Stimulated activated CD4-positive, alpha-beta T cell treated with anti-CD3 and anti-CD28 coated beads, Interleukin-1b, Interleukin-23, amount 100 ng/mL, for 4 hours (primary cell): ENCODE data around the gene NRXN3.
"Not testable (repeated sequence)": the region's sequence is repeated elsewhere in the genome, so short reads cannot be mapped to it uniquely, and the experiment has no call there.

Experiments used
- DNase-seq, 2 donors: peaks; one replicate each; pipeline ENCODE4 v3.0.0-alpha.2; 2020; ENCODE audit warnings: low read depth in 2 of 2

Gene NRXN3

DNA sequence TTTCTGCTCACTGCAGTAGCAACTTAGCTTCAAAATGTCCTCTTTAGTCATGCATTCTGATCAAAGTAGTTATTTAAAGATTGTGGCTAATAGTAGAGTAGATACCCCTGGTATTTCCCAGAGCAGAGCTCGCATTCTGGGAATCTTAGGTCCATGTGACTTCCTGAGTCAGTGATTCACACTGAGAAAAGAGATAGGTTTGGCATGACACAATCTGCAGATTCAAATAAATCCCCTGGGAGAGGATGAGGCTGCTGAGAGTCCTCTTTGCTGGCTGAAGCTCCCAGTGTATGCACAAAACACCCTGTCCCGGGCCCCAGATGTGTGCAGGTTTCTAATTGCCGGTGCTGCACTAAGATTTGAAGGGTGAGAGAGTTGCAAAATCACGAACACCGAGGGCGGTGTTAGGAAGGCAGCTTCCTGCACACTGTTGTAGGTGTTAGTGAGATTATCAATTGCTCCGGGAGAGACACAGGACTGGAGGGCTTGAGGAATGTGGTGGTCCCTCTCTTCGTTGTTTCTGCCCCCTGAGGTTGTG, 233.2 kb downstream of the NRXN3 start:
- DNase-seq: no peak

DNA sequence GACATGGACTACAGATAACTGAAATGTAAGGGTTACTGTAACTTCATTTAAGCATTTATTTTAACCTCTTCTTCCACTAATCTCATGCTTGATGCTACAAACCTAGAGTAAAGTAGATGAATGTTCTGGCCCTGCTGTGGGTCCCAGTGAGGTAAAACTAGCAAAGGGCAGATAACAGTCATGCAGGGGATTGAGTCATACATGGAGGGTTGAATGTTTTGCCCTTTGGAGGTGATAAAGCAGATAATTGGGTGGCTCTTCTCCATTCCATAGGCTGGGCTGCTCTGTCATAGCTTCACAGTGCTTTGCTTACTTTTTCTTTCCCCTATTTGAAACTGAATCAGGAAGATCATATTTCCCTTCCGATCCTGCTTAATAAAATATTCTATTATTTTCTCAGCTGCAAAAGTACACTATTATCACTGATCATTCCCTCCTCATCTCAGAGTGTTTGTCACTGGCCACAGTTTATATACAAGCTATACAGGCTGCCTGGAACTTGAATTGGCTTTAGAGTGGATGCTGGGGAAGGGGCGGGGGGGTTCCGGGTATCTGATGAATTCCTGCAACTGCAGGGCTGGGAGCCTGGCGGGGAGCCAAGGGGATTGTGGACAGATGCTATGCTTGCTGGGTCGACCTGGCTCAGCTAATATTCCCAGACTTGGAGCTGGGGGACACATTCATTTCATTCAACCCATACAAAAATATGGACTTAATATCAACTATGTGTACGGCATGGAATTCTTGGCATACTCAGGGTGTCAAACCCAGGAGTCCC, 235.1 kb downstream of the NRXN3 start:
- no peak for DNase-seq

DNA sequence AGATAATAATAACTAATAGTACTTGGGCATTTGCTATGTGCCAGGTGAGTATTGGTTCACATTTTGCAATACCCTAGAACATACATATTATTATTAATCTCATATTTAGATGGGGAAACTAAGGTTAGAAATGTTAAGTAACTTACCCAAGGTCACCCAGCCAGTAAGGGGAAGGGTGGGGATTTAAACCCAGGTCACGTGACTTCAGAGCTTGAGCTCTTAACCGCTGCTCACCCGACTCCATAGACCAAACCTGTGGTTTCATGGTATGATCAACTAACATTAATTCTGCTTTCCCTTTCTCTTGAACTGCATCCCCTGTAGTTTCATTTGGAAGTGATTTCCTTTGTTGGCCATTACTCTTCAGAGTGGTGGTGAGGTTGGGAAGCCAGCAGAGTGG, 242.3 kb downstream of the NRXN3 start:
- no peak for DNase-seq

DNA sequence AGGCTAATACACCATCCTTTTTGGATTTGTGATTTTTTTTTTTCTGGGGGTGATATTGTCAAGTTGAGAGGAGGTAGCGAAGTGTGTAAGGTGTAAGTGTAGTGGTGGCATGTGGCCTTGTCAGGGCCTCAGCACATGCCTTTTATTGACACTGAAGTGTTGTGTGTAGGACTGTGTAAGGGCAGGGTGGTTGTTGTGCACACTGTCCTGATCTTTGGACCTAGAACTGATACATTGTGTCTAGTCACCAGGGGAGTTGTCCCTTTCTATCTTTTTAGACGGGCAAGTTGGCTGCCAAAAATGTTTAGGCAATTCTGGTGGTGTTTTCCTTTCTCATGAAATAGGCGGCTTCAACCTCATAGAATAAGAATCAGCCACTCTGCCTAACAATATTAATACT, 244.0 kb downstream of the NRXN3 start:
- no peak for DNase-seq

DNA sequence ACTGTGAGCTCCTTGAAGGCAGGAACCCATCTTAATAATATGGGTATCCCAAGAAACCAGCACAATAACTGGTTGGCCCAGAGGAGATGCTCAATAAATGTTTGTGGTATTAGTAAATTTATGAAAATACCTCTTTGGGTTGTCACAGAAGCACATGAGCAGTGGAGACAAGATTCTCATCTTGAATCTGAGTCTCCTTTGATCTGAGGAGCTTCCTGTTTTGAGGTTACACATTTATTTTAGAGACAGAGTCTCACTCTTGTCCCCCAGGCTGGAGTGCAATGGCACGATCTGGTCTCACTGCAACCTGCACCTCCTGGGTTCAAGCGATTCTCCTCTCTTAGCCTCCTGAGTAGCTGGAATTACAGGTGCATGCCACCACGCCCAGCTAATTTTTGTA, 247.4 kb downstream of the NRXN3 start:
- no peak for DNase-seq

DNA sequence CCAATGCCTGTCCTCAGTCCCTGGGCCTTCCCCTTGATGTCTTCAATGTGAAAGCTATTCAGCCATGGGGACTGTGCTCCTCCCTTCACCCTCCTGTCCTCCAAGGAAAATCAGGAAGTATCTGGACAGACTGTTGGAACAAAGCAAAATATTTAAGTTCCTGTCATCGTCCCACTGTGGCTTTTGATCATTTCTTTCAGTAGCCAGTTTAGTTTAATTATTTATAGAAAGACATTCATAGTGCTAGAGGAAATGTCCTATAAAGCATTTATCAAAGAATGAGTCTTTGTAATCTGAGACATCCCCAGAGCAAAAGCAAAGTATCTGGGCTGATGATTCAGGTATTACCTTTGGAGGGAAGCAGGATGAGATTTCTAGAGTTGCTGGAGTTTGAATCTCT, 254.1 kb downstream of the NRXN3 start:
- DNase-seq: no peak

DNA sequence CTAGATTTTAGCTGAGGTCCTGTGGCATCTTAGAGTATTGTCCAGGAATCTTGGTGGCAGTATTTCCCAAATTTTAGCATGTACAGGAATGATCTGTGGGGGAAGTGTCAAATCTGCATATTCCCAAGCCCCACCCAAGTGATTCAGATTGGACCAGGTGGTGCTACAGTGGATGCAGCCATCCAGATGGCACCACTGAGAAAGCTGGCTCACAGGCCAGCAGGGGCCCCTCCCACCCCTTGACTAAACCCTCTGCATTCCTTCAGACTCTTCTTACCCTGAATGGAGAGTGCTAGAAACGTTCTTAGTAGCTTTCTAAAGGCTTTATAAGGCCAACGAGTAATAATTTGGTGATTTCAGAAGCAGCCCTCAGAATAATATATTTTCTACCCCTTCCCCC, 255.2 kb downstream of the NRXN3 start:
- DNase-seq: no peak

DNA sequence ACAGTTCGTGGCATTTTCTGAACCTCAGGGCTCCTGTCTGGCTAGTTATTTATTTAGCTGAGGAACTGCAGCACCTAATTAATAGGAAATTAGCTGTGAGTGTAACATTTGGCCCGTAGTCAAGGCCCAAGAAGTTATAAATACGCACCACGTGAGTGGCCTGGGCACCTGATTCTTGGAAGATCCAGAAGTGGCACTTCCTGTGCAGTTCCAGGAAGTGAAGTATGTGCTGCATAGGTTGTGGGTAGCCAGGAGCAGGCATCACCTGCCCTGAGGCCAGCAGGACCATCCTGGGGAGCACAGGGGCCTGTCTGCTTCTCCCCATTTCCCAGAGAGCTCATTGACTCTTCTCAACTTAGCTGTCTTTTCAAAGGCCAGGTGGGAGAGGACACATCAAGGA, 255.6 kb downstream of the NRXN3 start:
- DNase-seq: no peak

DNA sequence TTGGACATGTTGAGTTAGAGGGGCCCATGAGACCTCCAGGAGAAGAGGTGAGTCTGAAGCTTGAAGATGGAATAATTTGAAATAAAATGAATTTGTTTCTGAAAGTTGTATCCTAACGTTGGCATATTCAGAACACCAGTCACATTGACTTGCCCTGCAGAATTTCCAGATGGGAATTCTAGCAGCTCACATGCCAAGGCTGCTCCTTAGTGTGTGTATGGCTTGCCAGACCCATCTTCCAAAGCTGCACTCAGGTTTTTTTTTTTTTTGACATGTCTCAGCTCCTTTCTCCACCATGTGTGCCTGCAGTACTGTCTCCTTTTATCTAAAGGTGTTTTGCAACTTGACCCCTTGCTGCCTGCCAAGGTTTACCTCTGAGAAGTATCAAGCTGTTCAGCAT, 261.9 kb downstream of the NRXN3 start:
- no peak for DNase-seq

DNA sequence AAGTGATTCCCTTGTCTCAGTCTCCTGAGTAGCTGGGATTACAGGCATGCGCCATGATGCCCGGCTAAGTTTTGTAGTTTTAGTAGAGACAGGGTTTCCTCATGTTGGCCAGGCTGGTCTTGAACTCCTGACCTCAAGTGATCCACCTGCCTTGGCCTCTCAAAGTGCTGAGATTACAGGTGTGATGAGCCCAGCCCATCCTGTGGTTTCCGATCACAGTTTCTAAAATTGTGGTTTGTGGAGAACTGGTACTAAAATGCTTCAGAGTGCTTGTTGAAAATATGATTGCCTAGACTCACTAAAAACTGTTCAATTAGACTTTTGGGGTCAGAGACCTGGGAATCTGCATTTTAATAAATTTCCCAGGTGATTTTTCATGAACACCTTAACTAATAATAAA, 267.3 kb downstream of the NRXN3 start:
- DNase-seq: not testable (repeated sequence)

DNA sequence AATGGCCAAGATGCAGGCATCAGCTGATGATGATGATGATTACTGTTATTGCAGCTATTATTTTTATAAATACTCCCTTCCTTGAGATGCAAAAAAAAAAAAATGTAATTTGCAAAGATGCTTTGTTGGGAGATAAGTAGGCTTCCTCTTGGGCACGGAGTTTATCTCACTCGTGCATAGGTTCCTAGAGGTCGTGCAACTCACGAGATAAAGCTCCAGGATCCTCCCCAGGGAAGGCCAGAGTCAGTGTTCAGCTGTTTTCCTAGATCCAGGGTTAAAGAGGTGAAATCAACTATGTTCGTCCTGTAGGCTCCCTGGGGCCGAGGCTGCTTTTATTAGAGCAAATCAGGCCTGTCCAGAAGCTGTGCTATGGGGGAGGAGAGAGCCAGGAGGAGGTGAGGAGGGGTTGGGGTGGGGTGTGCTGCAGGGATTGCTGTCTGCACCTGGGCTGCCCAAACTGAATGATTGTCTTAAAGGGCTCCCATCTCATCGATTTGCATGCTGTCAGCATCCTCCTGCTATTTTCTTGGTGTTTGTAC, 270.3 kb downstream of the NRXN3 start:
- no peak for DNase-seq

DNA sequence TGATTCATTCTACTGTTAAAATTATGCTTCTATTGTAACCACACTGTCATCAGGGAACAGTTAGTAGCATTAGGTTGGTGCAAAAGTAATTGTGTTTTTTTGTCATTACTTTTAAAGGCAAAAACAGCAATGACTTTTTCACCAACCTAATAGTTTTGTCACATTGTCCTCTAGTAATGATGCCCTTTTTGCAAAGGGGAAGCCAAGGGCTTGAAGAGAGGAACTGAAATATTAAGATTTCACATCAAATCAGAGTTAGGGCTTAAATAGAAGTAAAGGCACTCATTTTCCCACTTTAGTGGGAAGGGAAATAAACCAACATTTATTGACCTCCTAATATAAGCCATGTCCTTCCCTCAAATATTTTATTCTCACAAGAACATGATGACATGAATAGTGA, 273.7 kb downstream of the NRXN3 start:
- no peak for DNase-seq

DNA sequence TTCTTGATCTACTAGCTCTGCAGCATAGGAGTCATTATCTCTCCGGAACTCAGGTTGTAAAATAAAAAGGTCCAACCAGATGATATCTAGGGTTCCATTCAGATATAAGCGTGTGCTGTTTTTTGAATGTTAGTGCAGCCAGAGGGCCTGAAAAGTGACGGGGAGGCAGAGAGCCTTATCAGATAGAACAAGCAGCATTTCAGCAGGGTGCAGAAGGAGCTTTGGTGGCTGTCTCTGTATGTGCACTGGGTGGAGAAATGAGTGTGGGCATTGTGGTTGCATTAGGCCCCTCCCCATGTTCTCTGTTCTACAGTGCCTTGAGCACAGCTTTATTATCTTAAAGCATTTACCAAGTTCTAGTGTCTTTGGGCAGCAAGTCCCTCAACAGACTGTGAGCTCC, 275.1 kb downstream of the NRXN3 start:
- no peak for DNase-seq

DNA sequence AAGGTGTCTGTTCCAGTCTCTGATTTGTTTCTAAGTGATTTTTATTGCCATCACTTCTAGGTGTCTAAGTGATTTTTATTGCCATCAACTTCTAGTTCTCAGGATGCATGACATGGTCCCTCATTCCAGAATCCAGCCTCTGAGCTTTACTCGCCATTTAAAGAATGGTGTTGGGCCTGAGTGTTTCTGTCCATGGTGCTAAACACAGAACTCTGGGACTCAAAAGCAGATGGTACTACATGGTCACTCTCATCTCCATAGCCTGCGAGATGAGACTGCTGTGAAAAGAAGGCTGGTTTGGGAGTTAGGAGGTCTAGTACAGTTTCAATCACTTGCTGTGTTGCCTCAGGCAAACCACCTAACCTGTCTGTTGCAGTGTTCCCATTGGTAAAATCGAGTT, 276.6 kb downstream of the NRXN3 start:
- no peak for DNase-seq

DNA sequence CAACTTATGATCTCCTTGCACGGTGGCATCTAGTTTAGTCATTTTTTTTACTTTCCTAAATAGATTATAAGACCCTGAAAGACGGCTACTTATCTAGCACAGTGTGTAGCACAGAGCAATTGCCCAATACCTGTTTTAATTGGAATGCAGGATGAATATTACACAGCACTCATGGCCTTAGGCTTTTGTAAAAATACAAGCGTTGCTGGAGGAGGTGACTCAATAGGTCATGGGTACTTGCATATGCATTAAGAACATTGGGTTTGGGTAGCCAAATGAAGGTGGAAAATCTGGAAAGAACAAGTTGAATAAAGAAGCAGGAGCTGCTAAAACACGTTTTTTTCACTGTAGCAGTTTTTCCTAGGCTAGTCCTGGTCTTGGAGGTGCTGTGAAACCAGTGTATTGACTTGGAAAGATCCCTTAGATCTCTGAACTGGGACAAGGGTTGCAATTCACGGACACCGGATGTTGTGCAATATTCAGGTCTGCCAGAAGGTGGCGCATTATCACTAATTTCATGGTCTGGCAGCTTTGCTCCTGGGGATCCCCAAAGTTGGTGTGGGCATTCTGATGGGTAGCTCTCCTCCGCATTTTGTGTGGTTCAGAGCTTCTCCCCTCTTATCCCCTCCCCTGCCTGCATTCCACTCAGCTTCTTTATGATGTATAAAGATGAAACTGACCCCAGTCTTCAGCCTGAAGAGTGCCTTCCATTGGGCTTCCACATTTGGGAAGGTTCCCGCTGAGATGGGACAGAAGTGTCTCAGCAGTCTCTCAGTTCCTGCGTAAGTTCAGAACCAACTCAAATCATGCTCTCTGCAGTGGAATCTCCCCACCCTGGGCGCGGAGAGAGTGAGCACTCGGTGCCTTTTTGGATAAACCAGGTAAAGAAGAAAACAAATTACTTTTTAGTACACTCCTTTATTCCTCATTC, 278.3 kb downstream of the NRXN3 start:
- no peak for DNase-seq

DNA sequence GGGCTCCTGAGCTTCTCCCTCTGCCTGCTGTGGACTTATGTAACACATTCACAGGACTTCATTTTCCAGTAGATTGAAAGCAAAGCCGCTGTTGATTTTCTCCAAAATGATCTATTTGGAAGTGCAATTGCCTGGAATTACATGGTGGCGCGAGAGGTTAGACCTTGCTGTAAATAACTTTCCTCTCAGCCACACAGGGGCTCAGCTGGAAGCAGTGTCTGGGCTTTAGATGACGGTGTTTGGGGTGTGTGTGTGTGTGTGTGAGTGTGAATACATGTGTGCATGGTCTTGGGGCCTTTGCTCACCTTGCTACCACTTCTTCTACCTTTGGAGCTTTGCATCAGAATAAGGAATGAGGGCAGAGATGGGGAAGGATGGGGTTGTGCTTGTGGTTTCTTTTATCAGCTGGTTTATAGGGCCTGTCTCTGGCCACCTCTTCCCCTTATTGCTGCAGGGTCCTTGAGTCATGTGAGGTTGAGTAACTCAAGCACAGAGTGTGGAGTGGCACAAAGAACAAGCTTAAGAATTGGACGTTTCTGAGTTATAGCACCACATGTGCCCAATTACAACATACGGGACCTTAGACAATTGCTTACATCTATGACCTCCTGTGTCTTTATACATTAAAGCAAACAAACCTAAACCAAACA, 280.6 kb downstream of the NRXN3 start:
- DNase-seq: no peak

DNA sequence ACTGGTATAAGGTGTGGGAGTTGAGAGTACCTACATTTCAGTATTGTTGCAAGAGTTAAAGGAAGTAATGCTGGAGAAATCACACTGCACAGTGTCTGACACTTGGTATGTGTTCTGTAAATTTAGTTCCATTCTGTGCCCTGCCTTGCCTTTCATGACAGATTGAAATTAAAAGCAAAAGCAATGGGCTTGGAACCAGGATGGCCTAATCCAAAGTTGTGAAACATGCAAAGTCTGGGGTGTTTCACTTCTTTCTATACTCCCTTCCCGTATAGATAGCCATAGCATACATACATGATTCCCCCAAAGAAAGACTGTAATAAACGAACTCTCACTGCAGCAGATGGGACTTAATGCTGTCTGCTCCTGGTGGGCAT, 281.1 kb downstream of the NRXN3 start:
- DNase-seq: no peak

DNA sequence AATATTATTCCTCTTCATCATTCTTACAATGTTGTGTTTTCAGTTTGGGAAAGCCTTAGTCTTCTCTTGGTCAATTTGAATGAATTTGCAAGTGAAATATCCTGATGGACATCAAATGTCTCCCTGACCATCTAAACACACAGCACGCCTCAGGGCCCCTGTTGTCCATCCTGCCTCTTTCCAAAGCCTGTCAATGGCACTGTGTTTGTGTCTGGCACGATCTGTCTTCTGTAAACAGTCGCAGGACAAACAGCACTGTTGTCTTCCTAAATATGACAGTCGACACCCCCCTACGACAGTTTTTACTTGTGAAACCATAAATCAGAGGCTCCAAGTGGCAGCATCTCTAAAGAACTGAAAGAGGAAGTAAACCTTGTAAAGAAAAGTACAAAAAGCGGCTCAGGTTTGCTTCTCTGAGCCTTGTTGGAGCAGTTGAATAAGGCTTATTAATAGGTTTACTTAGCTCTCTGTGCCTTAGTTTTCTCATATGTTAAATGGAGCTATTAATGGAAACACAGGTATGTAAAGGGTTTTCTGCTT, 285.8 kb downstream of the NRXN3 start:
- DNase-seq: no peak

DNA sequence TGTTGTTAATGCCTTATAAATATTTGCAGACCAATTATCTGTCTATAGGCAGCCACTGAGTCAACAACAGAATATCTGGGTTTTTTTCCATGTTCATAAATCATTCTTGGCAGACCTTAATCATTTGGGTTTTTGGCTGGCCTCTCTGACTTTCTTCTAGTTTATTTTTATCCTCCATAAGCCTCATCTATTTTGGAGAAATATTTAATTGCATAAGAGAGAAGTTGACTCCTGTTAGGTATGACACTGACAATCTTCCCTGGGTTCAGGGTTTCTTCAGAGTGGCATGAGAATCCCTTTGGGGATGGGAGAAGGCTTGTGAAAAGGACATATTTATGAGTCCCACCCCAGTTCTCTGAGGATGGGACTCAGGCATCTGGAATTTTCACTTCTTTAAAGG, 299.8 kb downstream of the NRXN3 start:
- DNase-seq: no peak

DNA sequence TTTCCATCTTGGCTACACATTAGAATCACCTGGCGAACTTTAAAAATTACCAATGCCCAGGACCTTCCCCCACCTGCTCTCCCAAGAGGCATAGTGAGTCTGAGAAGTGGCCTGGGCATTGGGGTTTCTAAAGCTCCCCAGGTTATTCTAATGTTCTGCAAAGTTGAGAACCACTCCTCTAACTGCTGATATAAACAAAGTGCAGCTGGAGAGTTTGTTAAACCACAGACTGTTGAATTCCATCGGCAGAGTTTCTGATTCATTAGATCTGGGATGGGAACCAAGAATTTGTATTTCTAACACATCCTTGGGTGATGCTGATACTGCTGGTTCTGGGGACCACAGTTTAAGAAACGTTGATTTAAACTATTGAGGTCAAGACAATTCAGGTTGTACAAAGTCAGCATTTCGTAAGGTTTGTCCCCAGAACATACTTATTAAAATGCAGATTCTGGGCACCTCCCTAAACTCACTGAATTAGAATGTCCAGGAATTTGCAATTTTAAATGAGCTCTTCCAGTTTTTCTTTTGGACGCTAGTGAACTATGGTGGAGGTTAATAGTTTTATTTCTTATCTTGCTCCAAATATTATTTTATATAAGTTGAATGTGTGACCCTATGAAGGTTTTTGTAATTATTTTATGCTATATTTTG, 309.1 kb downstream of the NRXN3 start:
- no peak for DNase-seq

DNA sequence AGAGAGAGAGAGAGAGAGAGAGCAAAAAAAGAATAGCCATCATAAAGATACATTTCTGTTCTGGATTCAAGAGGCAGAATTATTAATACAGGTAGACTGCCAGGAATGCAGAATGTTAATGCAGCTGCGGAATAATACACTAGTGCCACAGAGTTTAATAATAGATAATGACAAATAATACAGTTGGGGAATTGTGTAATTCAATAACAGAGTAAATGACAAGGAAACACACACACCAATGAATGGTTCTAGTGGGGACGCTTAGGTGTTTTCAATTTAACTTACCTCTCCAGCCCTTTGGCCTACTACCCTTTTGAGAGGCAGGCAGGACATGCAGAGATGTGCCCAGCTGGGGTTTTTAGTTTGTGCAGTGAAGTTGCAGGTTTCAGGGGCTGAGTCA, 313.9 kb downstream of the NRXN3 start:
- DNase-seq: no peak
